GM12878 (cell line): ENCODE measurements around the gene AKAP1. TPM values are rescaled to one million over a fixed set of nuclear protein-coding genes. Genes with fewer than 3 reads are reported as not detected.

Source experiments
- ATAC-seq: fragments of 200-7000 bp; cut with Tn5 transposase; 3 replicates; pipeline ENCODE4 v1.9.1; 2020; ENCODE audit warnings: mild to moderate bottlenecking, moderate library complexity
- BruUV-seq: library from RNA; stranded (reverse); fragments of 400-500 nt; replicated peaks from 2 replicates; lab custom pipeline; 2021; lab: Mats Ljungman, UMichigan
- CTCF ChIA-PET: fragments of 300-600 bp; sonication (Branson Sonifier 250); formaldehyde crosslinking; extraction: SDS; loops from one replicate; lab custom pipeline; 2021; ENCODE audit warnings: inconsistent platforms; lab: Yijun Ruan, JAX
- POLR2A ChIA-PET: fragments of 350-600 bp; formaldehyde crosslinking; extraction: SDS; loops from one replicate; lab custom pipeline; 2021; ENCODE audit warnings: inconsistent platforms; lab: Charles Lee
- RAD21 ChIA-PET: fragments of 300-600 bp; sonication (Branson Sonifier 250); formaldehyde crosslinking; loops from one replicate; lab custom pipeline; 2023; ENCODE audit warnings: antibody characterized with exemption; ENCODE audit not compliant: unreplicated experiment; lab: Charles Lee
- SMC1A ChIA-PET: fragments of 300-600 bp; sonication (Branson Sonifier 250); formaldehyde crosslinking; loops from one replicate; lab custom pipeline; 2023; ENCODE audit not compliant: unreplicated experiment, uncharacterized antibody; lab: Charles Lee
- DNase-seq: peaks from one replicate; pipeline ENCODE4 v3.0.0-alpha.2; 2011; ENCODE audit warnings: low read depth, low spot score
- FAIRE-seq: peaks from 3 replicates; lab custom pipeline; 2011; peaks lifted over from hg19 to GRCh38; lab: Jason Lieb, UNC
- H2AFZ ChIP-seq: 2 replicates; pipeline ENCODE4 v1.6.0; 2011; ENCODE audit warnings: low read depth, low read length, control low read depth; ENCODE audit not compliant: control insufficient read depth
- H3K27ac ChIP-seq: 2 replicates; pipeline ENCODE4 v1.5.1; 2011; ENCODE audit warnings: control low read depth; ENCODE audit not compliant: control insufficient read depth, insufficient read depth
- H3K27me3 ChIP-seq, 2 experiments: replicated peaks in 1 of 2; 2 replicates each; pipeline versions ENCODE4 v1.6.0 to v1.6.1; 2011; ENCODE audit warnings: low read length in 1 of 2; ENCODE audit not compliant: control insufficient read depth in 2 of 2, insufficient read depth in 2 of 2
- H3K36me3 ChIP-seq, 2 experiments: 2 replicates each; pipeline ENCODE4 v1.5.1; 2011; ENCODE audit warnings: low read length in 1 of 2; ENCODE audit not compliant: control insufficient read depth in 2 of 2, insufficient read depth in 2 of 2
- H3K4me1 ChIP-seq: 2 replicates; pipeline ENCODE4 v1.6.1; 2011; ENCODE audit warnings: mild to moderate bottlenecking, low read length, moderate library complexity, mixed read lengths; ENCODE audit not compliant: control insufficient read depth, insufficient read depth
- H3K4me2 ChIP-seq: 2 replicates; pipeline ENCODE4 v1.6.0; 2011; ENCODE audit warnings: control low read depth; ENCODE audit not compliant: control insufficient read depth, insufficient read depth
- H3K4me3 ChIP-seq: fragments of 200-600 bp; sonication (generic); 2 replicates; pipeline ENCODE4 v1.5.1; 2016
- H3K79me2 ChIP-seq: 2 replicates; pipeline ENCODE4 v1.6.0; 2011; ENCODE audit warnings: low read length; ENCODE audit not compliant: control insufficient read depth, insufficient read depth
- H3K9ac ChIP-seq: 2 replicates; pipeline ENCODE4 v1.8.0; 2011; ENCODE audit warnings: low read length, control low read depth, mixed read lengths; ENCODE audit not compliant: control insufficient read depth, insufficient read depth
- H3K9me3 ChIP-seq: replicated peaks from 3 replicates; pipeline ENCODE4 v1.5.1; 2011; ENCODE audit warnings: mild to moderate bottlenecking, low read length; ENCODE audit not compliant: control insufficient read depth, insufficient read depth
- H4K20me1 ChIP-seq: 2 replicates; pipeline ENCODE4 v1.6.0; 2011; ENCODE audit not compliant: control insufficient read depth, insufficient read depth
- ATF7 ChIP-seq: fragments of 450-650 bp; IDR thresholded peaks from 2 replicates; pipeline ENCODE4 v1.6.1; 2016; ENCODE audit warnings: low read depth, mild to moderate bottlenecking
- CBFB ChIP-seq: IDR thresholded peaks from 2 replicates; pipeline ENCODE4 v1.6.1; 2016; ENCODE audit warnings: antibody characterized with exemption, low read depth
- EZH2 ChIP-seq: IDR thresholded peaks from 2 replicates; pipeline ENCODE4 v1.6.1; 2012; ENCODE audit warnings: low read depth, mild to moderate bottlenecking, control low read depth, inconsistent platforms, low read length, borderline replicate concordance; ENCODE audit not compliant: control insufficient read depth
- FOS ChIP-seq: IDR thresholded peaks from 3 replicates; pipeline ENCODE4 v1.6.1; 2011; ENCODE audit warnings: borderline replicate concordance; ENCODE audit not compliant: insufficient read length; ENCODE audit errors: extremely low read depth
- GABPA ChIP-seq: IDR thresholded peaks from 2 replicates; pipeline ENCODE4 v1.6.1; 2014; ENCODE audit warnings: antibody characterized with exemption, low read depth, mild to moderate bottlenecking, inconsistent platforms
- HCFC1 ChIP-seq: fragments of 150-350 bp; IDR thresholded peaks from 2 replicates; pipeline ENCODE4 v1.6.1; 2014; ENCODE audit warnings: low read length
- JUND ChIP-seq: IDR thresholded peaks from 2 replicates; pipeline ENCODE4 v1.6.1; 2012; ENCODE audit warnings: low read depth, mild to moderate bottlenecking, low read length, improper control_type of control experiment, moderate library complexity
- MYC ChIP-seq: IDR thresholded peaks from 2 replicates; pipeline ENCODE4 v1.6.1; 2011; ENCODE audit warnings: mild to moderate bottlenecking, low read length, moderate library complexity, inconsistent platforms; ENCODE audit not compliant: insufficient read depth, insufficient replicate concordance, insufficient read length, severe bottlenecking
- NFYB ChIP-seq: IDR thresholded peaks from 2 replicates; pipeline ENCODE4 v1.6.1; 2011; ENCODE audit warnings: low read depth, mild to moderate bottlenecking, low read length, improper control_type of control experiment, moderate library complexity; ENCODE audit not compliant: insufficient read depth
- RCOR1 ChIP-seq: conservative IDR thresholded peaks from 2 replicates; pipeline ENCODE4 v1.6.1; 2012; ENCODE audit warnings: low read depth, low read length, improper control_type of control experiment
- RELA ChIP-seq: fragments of 450-650 bp; IDR thresholded peaks from 2 replicates; pipeline ENCODE4 v1.8.0; 2014; ENCODE audit warnings: borderline replicate concordance; ENCODE audit not compliant: partially characterized antibody
- SMARCA5 ChIP-seq: fragments of 450-650 bp; IDR thresholded peaks from 2 replicates; pipeline ENCODE4 v1.6.1; 2017; ENCODE audit warnings: mild to moderate bottlenecking
- WRNIP1 ChIP-seq: IDR thresholded peaks from 2 replicates; pipeline ENCODE4 v1.6.1; 2011; ENCODE audit warnings: low read depth, low read length, improper control_type of control experiment, borderline replicate concordance
- ZBED1 ChIP-seq: IDR thresholded peaks from 2 replicates; pipeline ENCODE4 v1.6.1; 2016; ENCODE audit warnings: borderline replicate concordance
- ZNF207 ChIP-seq: fragments of 450-650 bp; IDR thresholded peaks from 2 replicates; pipeline ENCODE4 v1.6.1; 2014; ENCODE audit warnings: antibody characterized with exemption, mild to moderate bottlenecking, borderline replicate concordance
- ZZZ3 ChIP-seq: IDR thresholded peaks from 2 replicates; pipeline ENCODE4 v1.6.1; 2011; ENCODE audit warnings: low read depth; ENCODE audit not compliant: control insufficient read depth, insufficient read length
- WGBS: methylation state at CpG from one replicate; pipeline ENCODE4 v1.1.6; 2016; ENCODE audit warnings: low lambda C conversion rate; ENCODE audit not compliant: insufficient replicate concordance, insufficient coverage; ENCODE audit errors: missing lambda C conversion rate; 5-methylcytosine and 5-hydroxymethylcytosine counted together
- in situ Hi-C: fragments of 300-500 bp; cut with MboI; formaldehyde crosslinking; loops from 9 replicates; pipeline ENCODE4 v1.14.3; 2018; ENCODE audit warnings: mixed read lengths
- intact Hi-C: fragments of 100-400 bp; cut with micrococcal nuclease; formaldehyde crosslinking; loops from one replicate; pipeline ENCODE4 v1.14.2; 2022; ENCODE audit not compliant: unreplicated experiment
- polyA plus RNA-seq, 11 experiments: library from polyadenylated mRNA; depleted of rRNA in 4 of 11; unstranded in 6 of 11; stranded (reverse) in 5 of 11; fragments of >200 nt; fragmentation: Nextera tagmentation in 4 of 11; fragmentation: Illumina TruSeq in 1 of 11; extraction: Ambion mirVana in 4 of 11; extraction: Trizol in 1 of 11; gene quantifications; 1 replicate in 1 of 11; 2 replicates in 10 of 11; pipeline versions ENCODE4 v1.2.1 to v1.2.3, GENCODE V29; 2011 to 2016; ENCODE audit warnings: inconsistent platforms in 2 of 11, missing spikeins in 2 of 11, low read depth in 1 of 11
- total RNA-seq, 4 experiments: library from RNA; depleted of rRNA in 3 of 4; stranded (reverse); fragments of >200 nt in 3 of 4; fragmentation: Illumina TruSeq in 1 of 4; extraction: Trizol in 1 of 4; gene quantifications; 2 replicates each; pipeline versions ENCODE4 v1.2.1 to v1.2.3, GENCODE V29; 2013 to 2021
- TF ChIP-seq, protein P1 (sequence below): fragments of 450-650 bp; IDR thresholded peaks from 2 replicates; pipeline ENCODE4 v1.6.1; 2018; ENCODE audit warnings: borderline replicate concordance, mild to moderate bottlenecking; ENCODE audit not compliant: partially characterized antibody

AKAP1 gene
- total and polyA plus RNA-seq, 10 of the 15 experiments (the other 5 are each of a cell fraction or from before 2014, with no cell fraction given): 11.9 to 50.5 (median 38.1) TPM

DNA sequence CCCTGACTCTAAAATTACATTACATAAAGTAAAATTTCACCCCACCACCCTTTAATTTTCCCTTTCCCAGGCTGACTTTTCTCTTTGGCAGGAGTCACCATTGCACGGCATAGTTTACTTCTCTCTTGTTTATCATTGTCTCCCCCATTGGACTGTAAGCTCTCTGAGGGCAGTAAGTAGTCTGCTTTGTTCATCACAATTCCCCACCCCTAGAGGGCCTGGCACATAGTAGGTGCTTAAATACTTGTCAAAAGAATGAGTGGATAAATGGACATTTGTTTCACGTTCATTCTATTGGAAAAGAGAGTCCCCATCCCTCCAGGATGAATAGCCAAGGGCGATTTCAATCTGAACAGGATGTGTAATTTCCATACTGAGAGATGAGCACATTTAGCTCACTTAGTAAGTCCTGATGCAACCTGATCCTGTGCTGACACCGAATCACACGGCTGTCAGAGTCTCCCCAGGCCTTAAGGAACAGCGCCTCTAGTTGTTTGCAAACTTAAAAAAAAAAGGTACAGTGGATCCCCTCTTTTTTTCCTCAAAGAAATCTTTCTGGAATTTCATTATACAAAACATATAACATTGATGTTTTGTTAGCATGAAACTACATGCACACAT, 54.0 kb downstream of the AKAP1 start:
- ATAC-seq: no peak
- in situ Hi-C loops: no loop called here

More for the DNA sequence above, 54.0 kb downstream of the AKAP1 start:
- no peak for TF ChIP-seq GABPA
- no peak for TF ChIP-seq RELA
- no peak for TF ChIP-seq WRNIP1
- no peak for TF ChIP-seq ATF7
- TF ChIP-seq ZNF207: no peak
- TF ChIP-seq ZBED1: no peak
- TF ChIP-seq SMARCA5: no peak
- no peak for TF ChIP-seq MYC
- TF ChIP-seq RCOR1: no peak
- no peak for TF ChIP-seq FOS
- TF ChIP-seq NFYB: no peak
- no peak for TF ChIP-seq ZZZ3
- TF ChIP-seq, protein P1, sequence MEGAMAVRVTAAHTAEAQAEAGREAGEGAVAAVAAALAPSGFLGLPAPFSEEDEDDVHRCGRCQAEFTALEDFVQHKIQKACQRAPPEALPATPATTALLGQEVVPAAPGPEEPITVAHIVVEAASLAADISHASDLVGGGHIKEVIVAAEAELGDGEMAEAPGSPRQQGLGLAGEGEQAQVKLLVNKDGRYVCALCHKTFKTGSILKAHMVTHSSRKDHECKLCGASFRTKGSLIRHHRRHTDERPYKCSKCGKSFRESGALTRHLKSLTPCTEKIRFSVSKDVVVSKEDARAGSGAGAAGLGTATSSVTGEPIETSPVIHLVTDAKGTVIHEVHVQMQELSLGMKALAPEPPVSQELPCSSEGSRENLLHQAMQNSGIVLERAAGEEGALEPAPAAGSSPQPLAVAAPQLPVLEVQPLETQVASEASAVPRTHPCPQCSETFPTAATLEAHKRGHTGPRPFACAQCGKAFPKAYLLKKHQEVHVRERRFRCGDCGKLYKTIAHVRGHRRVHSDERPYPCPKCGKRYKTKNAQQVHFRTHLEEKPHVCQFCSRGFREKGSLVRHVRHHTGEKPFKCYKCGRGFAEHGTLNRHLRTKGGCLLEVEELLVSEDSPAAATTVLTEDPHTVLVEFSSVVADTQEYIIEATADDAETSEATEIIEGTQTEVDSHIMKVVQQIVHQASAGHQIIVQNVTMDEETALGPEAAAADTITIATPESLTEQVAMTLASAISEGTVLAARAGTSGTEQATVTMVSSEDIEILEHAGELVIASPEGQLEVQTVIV: no peak
- no peak for TF ChIP-seq CBFB
- TF ChIP-seq JUND: no peak
- TF ChIP-seq HCFC1: no peak
- TF ChIP-seq EZH2: no peak
- WGBS: 58% methylated on average over 6 of the region's 6 CpGs
- H3K4me1 ChIP-seq: no peaks in the 10 kb centered on the region
- FAIRE-seq (no peak), DNase-seq (no peak)
- SMC1A ChIA-PET: interaction anchor here (0.5 to 0.6 kb wide), 2 partner anchors 520 to 695 kb away, joined by 3 read pairs; no protein-coding TSS in a partner anchor
- H3K27ac ChIP-seq: no peak overlapping the region
- CTCF ChIA-PET: interaction anchor here (1.6 to 1.8 kb wide), 2 partner anchors 10 to 608 kb away, joined by 6 to 9 read pairs; no protein-coding TSS in a partner anchor
- no peak overlapping the region for H3K4me2 ChIP-seq
- no peaks in the 10 kb centered on the region for H3K36me3 ChIP-seq
- BruUV-seq: no TSS peak
- RAD21 ChIA-PET: interaction anchor here (0.7 kb wide), 1 partner anchor 610 kb away, joined by 3 read pairs; no protein-coding TSS in a partner anchor
- H3K79me2 ChIP-seq: no peaks in the 10 kb centered on the region
- H4K20me1 ChIP-seq: no peaks in the 10 kb centered on the region
- no peak overlapping the region for H3K9ac ChIP-seq
- H3K9me3 ChIP-seq: no peaks in the 10 kb centered on the region
- POLR2A ChIA-PET: interaction anchor here (0.6 kb wide), 1 partner anchor 31 kb away, joined by 3 read pairs; no protein-coding TSS in a partner anchor
- intact Hi-C loops: loop anchor here (10.0 kb wide), 1 partner anchor 536 kb away; no protein-coding TSS in a partner anchor
- H3K27me3 ChIP-seq: no peaks in the 10 kb centered on the region
- H3K4me3 ChIP-seq: no peak overlapping the region
- no peak overlapping the region for H2AFZ ChIP-seq
